DMS 273 treated with DMSO at 0.1 percent for 48 hours (cell line): Measurements from ENCODE around the gene ZNF254.
A peak's percentile ranks its signal among the peaks of the same experiment; 100 is the strongest.
"Not testable (repeated sequence)": the region's sequence is repeated elsewhere in the genome, so short reads cannot be mapped to it uniquely, and the experiment has no call there.

ENCODE experiments used
- DNase-seq: peaks from one replicate; lab custom pipeline; 2025; lab: John Stamatoyannopoulos, UW

Gene ZNF254

DNA sequence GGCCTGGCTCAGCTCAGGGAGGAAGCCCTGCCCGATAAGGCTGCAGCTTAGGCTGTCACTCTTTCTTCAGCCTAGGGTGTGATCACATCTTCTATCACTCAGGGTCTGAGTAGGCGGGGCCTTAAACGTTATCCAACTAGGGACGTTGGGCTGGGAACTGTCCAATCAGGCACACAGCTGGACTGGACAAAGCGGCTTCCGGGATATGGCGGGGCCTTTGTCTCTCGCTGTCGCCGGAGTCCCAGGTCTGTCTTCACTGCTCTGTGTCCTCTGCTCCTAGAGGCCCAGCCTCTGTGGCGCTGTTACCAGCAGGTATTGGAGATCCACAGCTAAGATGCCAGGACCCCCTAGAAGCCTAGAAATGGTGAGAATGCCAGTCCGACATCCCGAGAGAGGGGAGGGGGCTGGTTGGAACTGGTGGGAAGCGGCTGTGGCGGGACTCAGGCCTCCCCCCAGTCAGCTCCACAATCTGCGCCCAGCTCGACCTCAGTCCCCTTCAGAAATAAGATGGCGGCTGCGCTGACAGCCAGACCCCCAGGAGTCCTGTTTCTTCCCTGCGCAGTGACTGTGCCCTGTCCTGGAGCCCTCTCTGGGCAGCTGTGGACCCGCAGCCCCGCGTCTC, at the start of gene ZNF254:
Gene ZNF254 (plus strand): TSS at position 214 of the 622 bp plus-strand sequence. CDS start 121 bp downstream, at position 335.
- peak; percentile 90 for DNase-seq

DNA sequence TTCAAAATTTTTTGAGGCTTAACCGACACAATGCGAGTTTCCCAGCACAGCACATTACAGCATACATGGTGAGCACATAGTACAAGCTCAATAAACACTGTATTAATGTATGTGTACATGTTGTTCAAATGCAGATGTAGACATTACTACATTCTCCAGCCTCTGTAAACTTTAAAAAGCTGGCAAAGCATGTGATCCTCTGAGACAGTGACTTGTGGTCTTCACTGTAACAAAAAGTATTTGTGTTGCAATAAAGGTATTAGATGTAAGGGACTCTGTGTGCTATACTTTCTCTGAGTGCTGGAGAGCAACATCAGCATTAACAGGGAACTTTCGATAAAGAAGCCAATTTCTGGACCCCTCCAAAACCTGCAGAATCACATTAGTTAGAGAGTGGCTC, 46.4 kb upstream of the ZNF254 start:
- no peak for DNase-seq

DNA sequence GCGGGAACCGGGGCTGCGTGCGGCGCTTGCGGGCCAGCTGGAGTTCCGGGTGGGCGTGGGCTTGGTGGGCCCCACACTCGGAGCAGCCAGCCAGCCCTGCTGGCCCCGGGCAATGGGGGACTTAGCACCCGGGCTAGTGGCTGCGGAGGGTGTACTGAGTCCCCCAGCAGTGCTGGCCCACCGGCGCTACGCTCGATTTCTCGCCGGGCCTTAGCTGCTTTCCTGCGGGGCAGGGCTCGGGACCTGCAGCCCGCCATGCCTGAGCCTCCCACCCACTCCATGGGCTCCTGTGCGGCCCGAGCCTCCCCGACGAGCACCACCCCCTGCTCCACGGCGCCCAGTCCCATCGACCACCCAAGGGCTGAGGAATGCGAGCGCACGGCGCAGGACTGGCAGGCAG, 45.7 kb upstream of the ZNF254 start:
- DNase-seq = not testable (repeated sequence)

DNA sequence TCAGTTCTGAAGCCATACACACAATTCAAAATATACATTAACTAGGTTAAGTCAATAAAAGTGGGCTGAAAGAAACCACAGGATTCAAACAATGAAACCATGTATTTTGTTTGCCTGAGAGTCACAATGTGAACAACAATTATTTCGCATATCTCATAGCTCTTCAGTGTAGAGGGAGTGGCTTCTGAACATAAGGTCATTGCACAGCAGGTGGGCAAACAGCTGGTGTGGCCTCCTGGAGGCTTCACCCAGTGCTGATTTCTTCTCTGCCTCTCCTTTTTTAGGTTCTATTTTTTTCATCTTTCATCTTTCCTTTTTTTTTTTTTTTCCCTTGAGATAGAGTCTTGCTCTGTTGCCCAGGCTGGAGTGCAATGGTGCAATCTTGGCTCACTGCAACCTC, 40.4 kb upstream of the ZNF254 start:
- DNase-seq = no peak

DNA sequence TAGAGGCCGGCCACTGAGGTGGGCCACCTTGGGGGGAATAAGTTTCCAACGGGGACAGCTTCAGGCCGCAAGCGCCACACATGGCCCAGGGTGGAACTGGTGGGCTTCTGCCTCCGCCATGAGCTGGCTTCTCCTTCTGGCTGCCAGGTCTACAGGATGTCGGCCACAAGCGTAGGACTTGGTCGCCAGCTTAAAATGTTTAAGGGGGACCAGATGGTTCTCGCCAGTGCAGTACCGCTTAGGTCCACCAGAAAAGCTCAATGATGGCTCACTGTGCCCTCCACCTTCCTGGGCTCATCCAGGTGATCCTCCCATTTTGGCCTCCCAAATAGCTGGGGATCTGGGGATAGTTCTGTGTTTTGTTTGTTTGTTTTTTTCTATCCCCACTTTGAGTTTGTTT, 38.7 kb upstream of the ZNF254 start:
- no peak for DNase-seq

DNA sequence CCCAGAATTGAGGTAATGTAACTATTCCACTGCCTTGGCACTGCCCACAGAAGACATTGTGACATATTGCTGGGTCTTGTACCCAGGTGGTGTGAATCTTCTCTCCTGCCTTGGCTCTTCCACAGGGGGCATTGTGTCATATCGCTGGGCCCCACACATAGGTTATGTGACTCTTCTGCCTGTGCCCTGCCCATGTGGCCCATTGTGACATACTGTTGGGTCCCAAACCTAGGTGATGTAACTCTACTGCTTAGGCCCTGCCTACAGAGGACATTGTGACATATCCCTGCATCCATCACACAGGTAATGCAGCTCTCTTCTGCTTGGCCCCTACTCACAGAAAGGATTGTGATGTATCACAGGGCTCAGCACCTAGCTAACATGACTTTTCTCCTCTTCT, 37.5 kb upstream of the ZNF254 start:
- DNase-seq = no peak

DNA sequence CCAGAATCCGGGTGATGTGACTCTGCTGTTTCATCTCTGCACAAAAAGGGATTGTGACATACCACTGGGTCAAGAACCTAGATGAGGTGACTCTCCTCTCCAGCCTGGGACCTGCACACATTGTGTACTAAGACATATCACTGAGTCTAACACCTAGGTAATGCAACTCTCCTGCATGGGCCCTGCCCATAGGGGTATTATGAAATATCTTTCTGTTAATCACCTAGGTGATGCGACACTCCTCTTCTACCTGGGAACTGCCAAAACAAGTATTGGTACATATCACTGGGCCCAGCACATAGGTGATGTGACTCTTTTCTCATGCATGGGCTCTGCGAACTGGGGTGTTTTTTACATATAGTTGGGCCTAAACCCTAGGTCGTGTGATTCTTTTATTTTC, 35.5 kb upstream of the ZNF254 start:
- DNase-seq = no peak

DNA sequence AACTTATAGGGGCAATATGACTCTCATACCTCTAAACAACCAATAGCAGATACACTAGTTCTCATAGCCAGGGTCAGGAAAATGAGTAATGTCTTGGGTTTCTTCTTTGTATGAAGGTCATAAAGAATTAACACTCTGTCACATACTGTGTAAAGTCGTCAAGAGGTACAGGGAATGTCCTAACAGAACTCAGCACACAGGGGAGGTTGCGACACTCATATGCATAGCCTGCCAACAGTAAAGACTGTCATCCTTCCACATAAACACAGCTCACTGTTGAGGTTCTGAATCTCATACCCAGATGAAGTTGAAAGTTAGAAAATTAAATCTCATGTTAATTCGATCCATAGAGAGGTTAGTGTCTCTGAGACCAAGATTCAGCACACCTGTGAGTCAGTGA, 34.2 kb upstream of the ZNF254 start:
- no peak for DNase-seq

DNA sequence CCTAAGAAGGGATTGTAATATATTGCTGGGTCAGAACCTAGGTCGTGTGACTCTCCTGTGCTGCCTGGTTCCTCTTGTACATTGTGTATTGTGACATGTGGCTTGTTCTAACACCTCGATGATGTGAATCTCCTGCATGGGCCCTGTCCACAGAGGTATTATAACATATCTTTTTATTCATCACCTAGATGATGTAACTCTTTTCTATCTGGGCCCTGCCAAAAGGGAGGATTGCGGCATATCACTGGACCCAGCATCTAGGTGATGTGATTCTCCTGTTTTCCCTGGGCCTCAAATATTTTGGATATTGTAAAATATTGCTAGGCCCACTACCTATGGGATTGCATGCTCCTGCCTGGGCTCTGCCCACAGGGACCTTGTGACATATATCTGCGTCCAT, 33.4 kb upstream of the ZNF254 start:
- DNase-seq = no peak

DNA sequence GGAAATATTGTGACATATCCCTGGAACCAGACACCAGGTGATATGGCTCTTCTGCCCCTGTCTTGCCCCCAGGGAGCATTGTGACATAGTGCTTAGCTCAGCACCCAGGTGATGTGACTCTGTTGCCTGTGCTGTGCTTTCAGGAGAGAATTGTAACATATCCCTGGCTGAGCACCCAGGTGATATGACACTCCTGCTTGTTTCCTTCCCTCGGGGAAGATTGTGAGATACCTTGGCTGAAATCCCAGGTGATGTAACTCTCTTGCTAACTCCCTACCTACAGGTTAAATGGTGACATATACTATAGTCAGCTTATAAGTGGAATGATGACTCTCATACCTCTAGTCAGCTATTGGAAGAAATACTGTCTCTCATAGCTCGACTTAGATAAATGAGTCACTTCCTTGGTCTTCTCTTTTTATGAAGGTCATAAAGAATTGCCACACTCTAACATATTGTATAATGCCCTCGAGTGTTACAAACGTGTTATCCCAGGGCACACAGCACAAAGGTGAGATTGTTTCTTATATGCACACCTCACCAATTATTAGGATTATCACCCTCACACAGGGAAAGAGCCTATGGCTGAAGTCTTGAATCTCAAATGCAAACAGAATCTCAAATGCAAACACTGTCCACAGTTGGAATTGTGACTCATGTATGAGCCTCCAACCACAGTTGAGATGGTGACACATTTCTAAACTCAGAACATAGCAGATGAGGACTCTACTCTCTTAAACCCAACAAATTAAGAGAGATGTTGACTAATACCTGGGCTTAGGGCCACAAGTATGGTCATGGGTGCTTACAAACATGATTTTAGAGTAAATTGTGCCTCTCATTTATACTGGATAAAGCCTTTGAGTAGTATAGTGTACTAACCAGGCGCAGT, 32.7 kb upstream of the ZNF254 start:
- DNase-seq = no peak

DNA sequence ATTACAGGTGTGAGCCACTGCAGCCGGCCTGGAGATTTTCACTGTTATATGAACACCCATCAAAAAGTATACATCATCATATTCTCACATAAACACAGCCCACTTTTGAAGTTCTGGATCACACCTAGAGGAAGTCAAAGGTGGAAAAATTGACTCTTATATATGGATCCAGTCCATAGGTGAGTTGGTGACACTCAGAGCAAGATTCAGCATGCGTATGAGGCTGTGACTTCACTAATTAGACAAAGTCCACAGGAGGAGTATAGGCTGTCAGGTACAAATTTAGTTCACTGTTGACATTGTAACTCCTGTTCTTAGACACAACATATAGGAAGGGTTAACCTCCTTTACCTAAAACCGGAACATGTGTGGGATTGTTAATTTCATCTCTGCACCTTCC, 31.4 kb upstream of the ZNF254 start:
- DNase-seq = no peak

DNA sequence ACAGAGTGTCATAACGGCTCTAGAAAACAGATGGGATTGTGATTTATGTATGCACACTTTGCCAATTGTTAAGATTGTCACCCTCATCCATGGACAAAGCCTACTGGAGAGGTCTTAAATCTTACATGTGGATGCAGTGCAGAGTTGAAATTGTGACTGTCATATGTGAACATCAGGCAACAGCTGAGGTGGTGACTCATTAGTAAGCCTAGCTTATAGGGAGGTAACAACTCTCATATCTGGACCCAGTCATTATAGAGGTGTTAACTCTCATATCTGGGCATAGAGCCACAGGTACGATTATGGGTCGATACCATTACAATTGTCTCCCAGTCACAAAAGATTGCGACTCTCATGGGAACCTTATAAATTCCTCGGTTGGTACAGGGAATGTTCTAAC, 29.8 kb upstream of the ZNF254 start:
- DNase-seq = no peak

DNA sequence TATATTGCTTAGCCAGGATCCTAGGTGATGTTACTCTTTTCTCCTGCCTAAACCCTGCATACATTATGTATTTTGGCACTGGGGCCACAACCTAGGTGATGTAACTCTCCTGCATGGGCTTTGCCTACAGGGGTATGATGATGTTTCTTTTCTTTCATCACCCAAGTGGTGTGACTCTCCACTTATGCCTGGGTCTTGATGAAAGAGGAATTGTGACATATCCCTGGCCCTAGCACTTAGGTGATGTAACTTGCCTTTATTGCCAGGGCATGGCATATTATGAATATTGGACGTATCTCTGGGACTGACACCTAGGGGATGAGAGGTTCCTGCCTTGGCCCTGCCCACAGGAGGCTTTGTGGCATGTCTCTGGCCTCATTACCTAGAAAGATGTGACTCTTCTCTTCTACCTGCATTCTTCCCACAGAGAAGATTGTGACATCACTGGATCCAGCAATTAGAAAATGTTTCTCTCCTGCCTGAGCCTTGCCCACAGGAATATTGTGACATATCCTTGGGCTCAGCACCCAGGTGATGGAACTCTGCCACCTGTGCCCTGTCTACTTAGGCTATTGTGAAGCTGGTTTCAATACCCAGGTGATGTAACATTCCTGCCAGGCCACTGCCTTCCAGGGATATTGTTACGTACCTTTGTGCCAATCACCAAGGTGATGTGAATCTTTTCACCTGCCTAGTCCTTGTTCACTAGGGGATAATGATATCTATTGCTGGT, 27.3 kb upstream of the ZNF254 start:
- DNase-seq = no peak

DNA sequence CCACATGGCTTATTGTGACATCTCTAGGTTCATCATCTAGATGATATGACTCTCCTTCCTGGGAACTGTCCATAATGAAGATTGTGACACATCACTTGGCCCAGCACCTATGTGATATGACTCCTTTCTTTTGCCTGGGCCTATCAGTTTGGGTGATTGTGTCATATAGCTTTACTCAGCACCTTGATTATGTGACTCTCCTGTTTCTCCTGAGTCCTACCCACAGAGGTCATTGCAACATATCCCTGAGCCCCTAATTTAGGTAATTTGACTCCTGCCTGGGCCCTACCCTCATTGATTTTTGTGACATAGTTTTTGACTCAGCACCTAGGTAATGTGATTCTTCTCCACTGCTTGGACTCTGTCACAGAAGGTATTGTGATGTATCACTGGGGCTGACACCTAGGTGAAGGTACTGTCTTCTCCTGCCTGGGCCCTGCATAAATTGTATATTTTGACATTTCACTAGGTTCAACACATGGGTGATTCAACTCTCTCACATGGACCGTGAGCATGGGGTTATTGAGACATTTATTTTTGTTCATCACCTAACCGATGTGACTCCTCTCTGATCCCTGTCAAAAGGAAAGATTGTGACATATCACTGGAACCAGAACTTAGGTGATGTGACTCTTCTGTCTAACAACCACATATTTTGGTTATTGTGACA, 26.2 kb upstream of the ZNF254 start:
- no peak for DNase-seq

DNA sequence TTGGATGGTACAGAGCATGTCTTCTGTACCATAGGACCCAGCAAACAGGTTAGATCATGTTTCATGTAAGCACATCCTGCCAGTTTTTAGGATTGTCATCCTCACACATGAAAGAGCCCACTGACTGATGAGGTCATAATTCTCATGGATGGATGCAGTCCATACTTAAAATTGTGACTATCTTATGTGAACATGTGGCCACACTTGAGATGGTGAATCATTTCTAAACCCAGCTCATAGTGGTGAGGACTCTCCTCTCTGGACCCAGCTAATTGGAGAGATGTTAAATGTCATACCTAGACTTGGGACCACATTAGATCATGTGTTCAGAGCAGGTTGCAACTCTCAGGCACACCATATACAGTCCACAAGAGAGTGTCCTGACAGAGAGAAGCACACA, 24.8 kb upstream of the ZNF254 start:
- no peak for DNase-seq

DNA sequence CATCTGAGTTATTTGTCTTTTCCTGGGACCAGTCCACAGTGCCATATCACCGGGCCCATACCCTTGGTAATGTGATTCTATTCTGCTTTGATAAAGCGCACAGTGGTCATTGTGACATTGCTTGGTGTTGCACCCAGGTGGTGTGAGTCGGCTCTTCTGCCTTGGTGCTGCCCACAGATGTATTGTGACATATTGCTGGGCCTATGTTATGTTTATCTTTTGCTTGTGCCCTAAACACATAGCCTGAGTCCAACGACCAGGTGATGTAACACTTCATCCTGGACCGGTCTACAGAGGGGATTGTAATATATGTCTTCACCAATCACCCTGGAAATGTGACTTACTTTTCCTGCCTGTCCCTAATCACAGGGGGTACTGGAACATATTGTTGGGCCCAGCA, 23.7 kb upstream of the ZNF254 start:
- DNase-seq = no peak

DNA sequence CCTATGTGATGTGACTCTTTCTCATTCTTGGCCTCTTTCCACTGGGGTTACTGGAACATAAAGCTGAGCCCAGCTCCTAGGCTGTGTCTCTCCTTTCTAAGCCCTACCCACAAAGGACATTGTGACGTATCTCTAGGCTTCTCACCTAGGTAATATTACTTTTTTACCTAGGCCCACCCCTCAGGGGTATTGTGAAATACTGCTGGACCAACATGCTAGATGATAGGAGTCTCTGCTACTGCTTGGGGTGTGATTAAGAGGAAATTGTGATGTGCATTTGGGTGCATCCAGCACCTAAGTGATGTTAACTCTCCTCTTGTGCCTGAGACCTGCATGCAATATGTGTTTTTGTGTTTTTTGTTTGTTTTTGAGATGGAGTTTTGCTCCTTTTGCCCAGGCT, 22.8 kb upstream of the ZNF254 start:
- no peak for DNase-seq

DNA sequence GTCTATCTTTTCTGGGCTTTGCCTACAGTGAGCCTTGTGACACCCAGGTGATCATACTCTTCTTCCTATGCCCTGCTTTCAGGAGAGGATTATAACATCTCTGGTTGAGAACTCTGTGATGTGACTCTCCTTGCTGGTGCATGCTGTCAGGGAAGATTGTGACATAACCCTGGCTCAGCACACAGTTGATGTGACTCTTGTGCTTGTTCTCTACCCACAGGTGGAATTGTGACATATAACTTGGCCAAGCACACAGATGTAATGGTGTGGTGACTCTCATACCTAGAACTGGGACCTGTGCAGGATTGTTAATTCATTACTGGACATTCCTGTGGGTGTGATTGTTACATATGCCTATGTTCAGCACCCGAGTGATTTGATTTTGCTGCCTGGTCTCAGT, 21.7 kb upstream of the ZNF254 start:
- no peak for DNase-seq

DNA sequence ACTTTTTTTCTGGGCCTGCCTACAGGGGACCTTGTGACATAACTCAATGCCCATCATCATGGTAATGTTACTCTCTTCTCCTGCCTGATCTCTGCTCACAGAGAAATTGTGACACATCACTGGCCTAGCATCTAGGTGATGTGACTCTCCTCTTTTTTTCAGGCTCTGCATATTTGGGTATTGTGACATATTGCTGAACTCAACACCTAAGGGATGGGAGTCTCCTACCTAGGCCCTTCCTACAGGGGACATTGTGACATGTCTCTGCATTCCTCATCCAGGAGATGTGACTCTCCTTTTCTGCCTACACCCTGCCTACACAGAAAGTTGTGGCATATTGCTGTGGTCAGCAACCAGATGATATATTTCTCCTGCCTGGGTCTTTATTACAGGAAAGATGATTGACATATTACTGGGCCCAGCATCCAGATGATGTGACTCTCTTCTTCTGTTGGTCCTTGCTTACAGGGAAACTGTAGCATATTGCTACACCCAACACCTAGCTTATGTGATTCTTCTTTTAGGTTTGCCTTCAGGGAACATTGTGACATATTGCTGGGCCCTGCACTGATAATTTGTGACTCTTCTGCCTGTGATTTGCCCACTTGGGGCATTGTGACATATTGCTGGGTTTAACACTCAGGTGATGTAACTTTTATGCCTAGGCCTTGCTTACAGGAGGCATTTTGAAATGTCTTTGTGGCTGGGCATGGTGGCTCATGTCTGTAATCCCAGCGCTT, 21.0 kb upstream of the ZNF254 start:
- DNase-seq = no peak

DNA sequence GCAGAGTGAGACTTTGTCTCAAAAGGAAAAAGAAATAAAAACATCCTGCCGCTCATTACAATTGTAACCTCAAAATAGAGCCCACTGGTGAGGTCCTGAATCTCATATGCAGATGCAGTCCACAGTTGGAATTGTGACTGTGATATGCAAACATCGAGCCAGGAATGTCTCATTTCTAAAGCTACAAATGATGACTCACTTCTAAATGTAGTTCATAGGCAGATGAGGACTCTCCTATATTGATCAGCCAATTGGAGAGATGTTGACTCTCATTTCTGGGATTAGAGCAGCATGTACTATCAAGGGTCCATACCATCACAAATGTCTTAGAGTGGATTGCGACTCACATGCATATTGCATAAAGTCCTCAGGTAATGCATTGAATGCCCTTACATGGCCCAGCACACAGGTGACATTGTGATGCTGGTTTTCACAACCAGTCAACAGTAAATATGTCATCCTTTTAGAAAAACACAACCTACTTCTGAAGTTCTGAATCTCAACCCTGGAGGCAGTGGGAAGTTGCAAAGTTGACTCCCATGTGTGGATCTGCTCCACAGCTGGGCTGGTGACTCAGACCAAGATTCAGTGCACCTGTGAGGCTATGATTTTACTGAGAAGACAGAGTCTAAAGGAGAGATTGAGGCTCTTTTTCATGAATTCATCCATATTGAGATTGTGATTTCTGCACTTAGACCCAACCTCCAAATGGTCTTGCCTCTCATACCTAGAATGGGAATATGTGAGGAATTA, 16.9 kb upstream of the ZNF254 start:
- no peak for DNase-seq

DNA sequence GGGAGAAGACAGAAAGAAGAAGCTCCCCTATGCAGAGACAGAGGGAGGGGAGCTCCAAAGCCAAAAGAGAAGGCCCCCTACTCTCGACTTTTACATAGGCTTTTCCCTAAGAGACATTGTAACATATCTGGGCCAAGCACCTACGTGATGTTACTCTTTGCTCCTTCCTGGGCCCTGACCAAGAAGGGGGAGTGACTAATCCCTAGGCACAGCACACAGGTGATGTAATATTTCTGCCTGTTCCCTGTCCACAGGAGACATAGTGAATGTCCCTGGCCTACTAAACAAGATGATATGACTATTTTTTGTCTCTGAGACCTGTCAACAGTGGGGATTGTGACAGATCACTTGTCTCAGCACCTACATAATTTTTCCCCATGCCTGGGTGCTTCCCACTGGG, 15.9 kb upstream of the ZNF254 start:
- no peak for DNase-seq
